ENCODE data around the gene SUGCT. TPM values are rescaled to one million over a fixed set of nuclear protein-coding genes. Genes with fewer than 3 reads are reported as not detected.
"Not testable (repeated sequence)": the region's sequence is repeated elsewhere in the genome, so short reads cannot be mapped to it uniquely, and the experiment has no call there.

Gene SUGCT
- total RNA-seq, 1 experiment from 2014 or later = 9.9 TPM

GRCh38 chr7:40647719-40648118 lies 512.9 kb downstream of the SUGCT start:
- intact Hi-C loops (cut with micrococcal nuclease; ENCODE audit: unreplicated experiment) = no loop called here
- H3K4me1 ChIP-seq = no peaks in the 10 kb centered on the region
- Mint-ChIP-seq H3K9me3 (ENCODE audit: unreplicated experiment) (peaks cover 14% of the 10 kb centered on the region), H3K4me1 (ENCODE audit: low read depth, unreplicated experiment) (peaks cover 14% of the 10 kb centered on the region), H3K27ac (ENCODE audit: unreplicated experiment) (no peak overlapping the region), H3K4me3 (ENCODE audit: unreplicated experiment) (no peak overlapping the region), H3K27me3 (ENCODE audit: insufficient read depth, unreplicated experiment) (peaks cover 4% of the 10 kb centered on the region), H3K36me3 (ENCODE audit: insufficient read depth, unreplicated experiment) (no peaks in the 10 kb centered on the region)
- no peaks in the 10 kb centered on the region for H3K27me3 ChIP-seq (replicated peaks; ENCODE audit: control insufficient read depth, insufficient read depth, low read length)
- ChIA-PET CTCF (no interaction called here), POLR2A (no interaction called here)
- H3K9me3 ChIP-seq = no peaks in the 10 kb centered on the region
- no peak for DNase-seq
- no peaks in the 10 kb centered on the region for H3K36me3 ChIP-seq (ENCODE audit: control insufficient read depth, insufficient read depth, low read length)
- no TSS peak for BruUV-seq (replicated peaks)
- no peak overlapping the region for H3K4me3 ChIP-seq (ENCODE audit: low read depth, low read length)
- TF ChIP-seq CTCF (IDR thresholded peaks at IDR 0.05; ENCODE audit: insufficient read depth in 1 of 2, low read depth in 1 of 2, low read length in 1 of 2, severe bottlenecking in 1 of 2, unreplicated experiment in 1 of 2) = no peak

- Mint-ChIP-seq H3K9me3 (ENCODE audit: unreplicated experiment) (peaks cover 14% of the 10 kb centered on the region), H3K27me3 (ENCODE audit: insufficient read depth, unreplicated experiment) (peaks cover 7% of the 10 kb centered on the region), H3K4me1 (ENCODE audit: low read depth, unreplicated experiment) (peaks cover 10% of the 10 kb centered on the region), H3K36me3 (ENCODE audit: insufficient read depth, unreplicated experiment) (no peaks in the 10 kb centered on the region), H3K4me3 (ENCODE audit: unreplicated experiment) (no peak overlapping the region), H3K27ac (ENCODE audit: unreplicated experiment) (no peak overlapping the region)
- ChIA-PET POLR2A (no interaction called here), CTCF (no interaction called here)
- no peaks in the 10 kb centered on the region for H3K36me3 ChIP-seq (ENCODE audit: control insufficient read depth, insufficient read depth, low read length)
- no peaks in the 10 kb centered on the region for H3K9me3 ChIP-seq
- no TSS peak for BruUV-seq (replicated peaks)
- no peaks in the 10 kb centered on the region for H3K27me3 ChIP-seq (replicated peaks; ENCODE audit: control insufficient read depth, insufficient read depth, low read length)
- no peaks in the 10 kb centered on the region for H3K4me1 ChIP-seq
- intact Hi-C loops (cut with micrococcal nuclease; ENCODE audit: unreplicated experiment) = no loop called here
- no peak overlapping the region for H3K4me3 ChIP-seq (ENCODE audit: low read depth, low read length)
- TF ChIP-seq CTCF (IDR thresholded peaks at IDR 0.05; ENCODE audit: insufficient read depth in 1 of 2, low read depth in 1 of 2, low read length in 1 of 2, severe bottlenecking in 1 of 2, unreplicated experiment in 1 of 2) = no peak
- no peak for DNase-seq
Measured at GRCh38 chr7:40649247-40649646, 514.4 kb downstream of the SUGCT start.

GRCh38 chr7:40650903-40651302 lies 516.1 kb downstream of the SUGCT start:
- H3K9me3 ChIP-seq; H3K4me3 Mint-ChIP-seq (ENCODE audit: unreplicated experiment); intact Hi-C loops (cut with micrococcal nuclease; ENCODE audit: unreplicated experiment); H3K36me3 ChIP-seq (ENCODE audit: control insufficient read depth, insufficient read depth, low read length); DNase-seq; POLR2A ChIA-PET; CTCF ChIA-PET; H3K4me3 ChIP-seq (ENCODE audit: low read depth, low read length); H3K36me3 Mint-ChIP-seq (ENCODE audit: insufficient read depth, unreplicated experiment); BruUV-seq (replicated peaks); H3K4me1 ChIP-seq; H3K27me3 ChIP-seq (replicated peaks; ENCODE audit: control insufficient read depth, insufficient read depth, low read length); H3K27ac Mint-ChIP-seq (ENCODE audit: unreplicated experiment); H3K4me1 Mint-ChIP-seq (ENCODE audit: low read depth, unreplicated experiment); H3K27me3 Mint-ChIP-seq (ENCODE audit: insufficient read depth, unreplicated experiment): not testable (repeated sequence)
- H3K9me3 Mint-ChIP-seq (ENCODE audit: unreplicated experiment) = peaks cover 14% of the 10 kb centered on the region

DNA sequence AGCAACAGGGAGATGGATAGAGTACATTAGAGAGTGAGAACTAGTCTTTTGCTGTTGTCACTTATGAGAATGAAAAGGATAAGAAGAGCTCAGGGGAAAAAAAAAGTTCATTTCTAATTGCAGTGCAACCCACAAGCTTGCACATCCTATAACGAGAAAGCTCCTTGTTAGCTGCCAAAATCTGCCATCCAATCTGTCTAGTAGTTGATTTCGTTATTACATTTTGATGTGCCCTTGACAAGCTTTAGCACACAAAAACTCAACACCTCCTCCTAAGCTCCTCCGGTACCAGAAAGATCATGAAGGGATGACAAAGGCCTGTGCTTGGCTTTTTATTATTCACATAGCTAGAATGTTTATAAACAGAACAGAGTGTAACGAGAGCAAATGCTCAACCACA lies 519.4 kb downstream of the SUGCT start:
- ChIA-PET POLR2A (no interaction called here), CTCF (no interaction called here)
- no peak overlapping the region for H3K27ac Mint-ChIP-seq (ENCODE audit: unreplicated experiment)
- no peaks in the 10 kb centered on the region for H3K9me3 ChIP-seq
- no TSS peak for BruUV-seq (replicated peaks)
- no peaks in the 10 kb centered on the region for H3K4me1 ChIP-seq
- no peak overlapping the region for H3K4me3 ChIP-seq (ENCODE audit: low read depth, low read length)
- peaks cover 14% of the 10 kb centered on the region for H3K9me3 Mint-ChIP-seq (ENCODE audit: unreplicated experiment)
- intact Hi-C loops (cut with micrococcal nuclease; ENCODE audit: unreplicated experiment) = no loop called here
- no peak overlapping the region for H3K4me3 Mint-ChIP-seq (ENCODE audit: unreplicated experiment)
- TF ChIP-seq CTCF (IDR thresholded peaks at IDR 0.05; ENCODE audit: insufficient read depth in 1 of 2, low read depth in 1 of 2, low read length in 1 of 2, severe bottlenecking in 1 of 2, unreplicated experiment in 1 of 2) = no peak
- no peaks in the 10 kb centered on the region for H3K4me1 Mint-ChIP-seq (ENCODE audit: low read depth, unreplicated experiment)
- no peaks in the 10 kb centered on the region for H3K36me3 Mint-ChIP-seq (ENCODE audit: insufficient read depth, unreplicated experiment)
- peaks cover 7% of the 10 kb centered on the region for H3K27me3 Mint-ChIP-seq (ENCODE audit: insufficient read depth, unreplicated experiment)
- H3K27me3 ChIP-seq (replicated peaks; ENCODE audit: control insufficient read depth, insufficient read depth, low read length) = no peaks in the 10 kb centered on the region
- no peak for DNase-seq
- no peaks in the 10 kb centered on the region for H3K36me3 ChIP-seq (ENCODE audit: control insufficient read depth, insufficient read depth, low read length)
